ENCODE measurements around the gene CATSPERE. TPM values are rescaled to one million over a fixed set of nuclear protein-coding genes. Genes with fewer than 3 reads are reported as not detected.

The CATSPERE gene
- total and polyA plus RNA-seq, 8 donors = 0.31 to 4.6 (median 0.63) TPM; not detected in 4

- intact Hi-C loops (cut with DNase I; ENCODE audit: low total_unique reads) = no loop called here
- no peak for DNase-seq
- H3K27ac ChIP-seq = peak overlapping the region in 4 of 5 donors; percentile 34 to 66 (median 58)
- WGBS, 5 donors = 52 to 78% (median 71%) methylated on average over 2 of the region's 2 CpGs
- H3K36me3 ChIP-seq = no peaks in the 10 kb centered on the region
- H3K27me3 ChIP-seq = no peaks in the 10 kb centered on the region
- H3K4me3 ChIP-seq = no peak overlapping the region
- TF ChIP-seq POLR2AphosphoS5 (IDR thresholded peaks at IDR 0.05) (no peak), EP300 (IDR thresholded peaks at IDR 0.05) (no peak), CTCF (IDR thresholded peaks at IDR 0.05) (no peak), POLR2A (IDR thresholded peaks at IDR 0.05) (no peak)
- H3K4me1 ChIP-seq = peaks cover 21 to 78% (median 59%) of the 10 kb centered on the region in 4 donors
- no peaks in the 10 kb centered on the region for H3K9me3 ChIP-seq
Observed at GRCh38 chr1:244445320-244446181, 15.5 kb upstream of the CATSPERE start.

DNA sequence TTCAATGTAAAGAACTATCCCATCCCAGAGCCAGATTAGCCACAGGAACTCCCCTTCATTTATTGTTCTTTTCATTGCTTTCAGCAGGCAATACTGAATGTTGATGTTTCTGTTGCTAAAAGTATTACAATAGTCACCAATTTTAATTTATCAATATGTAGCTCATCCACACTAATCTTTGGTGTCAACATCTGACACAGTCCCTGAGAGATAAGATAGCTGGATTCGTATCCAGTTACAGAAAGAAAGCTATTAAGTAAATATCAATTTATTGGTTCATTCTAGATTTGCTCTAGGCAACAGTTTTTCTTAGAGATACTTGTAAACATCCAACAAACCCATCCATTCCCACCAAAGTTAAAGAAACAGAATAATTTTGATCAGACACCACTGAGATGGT, 14.0 kb upstream of the CATSPERE start:
- Histone ChIP-seq H3K9me3 (no peaks in the 10 kb centered on the region), H3K4me1 (peaks cover 21 to 82% (median 58%) of the 10 kb centered on the region in 4 donors)

GRCh38 chr1:244447552-244447951, 13.5 kb upstream of the CATSPERE start:
- intact Hi-C loops (cut with DNase I; ENCODE audit: low total_unique reads) = no loop called here
- no peak for TF ChIP-seq POLR2AphosphoS5 (IDR thresholded peaks at IDR 0.05)
- TF ChIP-seq EP300 (IDR thresholded peaks at IDR 0.05) = no peak
- no peak for TF ChIP-seq POLR2A (IDR thresholded peaks at IDR 0.05)
- TF ChIP-seq CTCF (IDR thresholded peaks at IDR 0.05) = no peak
- no peaks in the 10 kb centered on the region for H3K27me3 ChIP-seq
- peak overlapping the region in 2 of 5 donors; percentile 95 to 98 for H3K27ac ChIP-seq
- 83 to 88% (median 87%) methylated on average over 2 of the region's 2 CpGs for WGBS, 5 donors
- no peaks in the 10 kb centered on the region for H3K9me3 ChIP-seq
- DNase-seq = no peak
- H3K4me3 ChIP-seq = no peak overlapping the region
- no peaks in the 10 kb centered on the region for H3K36me3 ChIP-seq
- peaks cover 21 to 82% (median 57%) of the 10 kb centered on the region in 4 donors for H3K4me1 ChIP-seq

More for the DNA sequence above, 14.0 kb upstream of the CATSPERE start:
- no peaks in the 10 kb centered on the region for H3K36me3 ChIP-seq
- TF ChIP-seq EP300 (IDR thresholded peaks at IDR 0.05) = no peak
- no peak for TF ChIP-seq POLR2A (IDR thresholded peaks at IDR 0.05)
- no peak for TF ChIP-seq POLR2AphosphoS5 (IDR thresholded peaks at IDR 0.05)
- no peak for TF ChIP-seq CTCF (IDR thresholded peaks at IDR 0.05)
- no peaks in the 10 kb centered on the region for H3K27me3 ChIP-seq
- H3K27ac ChIP-seq = peak overlapping the region in 1 of 5 donors; percentile 10
- 19 to 59% (median 25%) methylated on average over 1 of the region's 1 CpG for WGBS, 5 donors
- DNase-seq = no peak
- intact Hi-C loops (cut with DNase I; ENCODE audit: low total_unique reads) = no loop called here
- H3K4me3 ChIP-seq = no peak overlapping the region

DNA sequence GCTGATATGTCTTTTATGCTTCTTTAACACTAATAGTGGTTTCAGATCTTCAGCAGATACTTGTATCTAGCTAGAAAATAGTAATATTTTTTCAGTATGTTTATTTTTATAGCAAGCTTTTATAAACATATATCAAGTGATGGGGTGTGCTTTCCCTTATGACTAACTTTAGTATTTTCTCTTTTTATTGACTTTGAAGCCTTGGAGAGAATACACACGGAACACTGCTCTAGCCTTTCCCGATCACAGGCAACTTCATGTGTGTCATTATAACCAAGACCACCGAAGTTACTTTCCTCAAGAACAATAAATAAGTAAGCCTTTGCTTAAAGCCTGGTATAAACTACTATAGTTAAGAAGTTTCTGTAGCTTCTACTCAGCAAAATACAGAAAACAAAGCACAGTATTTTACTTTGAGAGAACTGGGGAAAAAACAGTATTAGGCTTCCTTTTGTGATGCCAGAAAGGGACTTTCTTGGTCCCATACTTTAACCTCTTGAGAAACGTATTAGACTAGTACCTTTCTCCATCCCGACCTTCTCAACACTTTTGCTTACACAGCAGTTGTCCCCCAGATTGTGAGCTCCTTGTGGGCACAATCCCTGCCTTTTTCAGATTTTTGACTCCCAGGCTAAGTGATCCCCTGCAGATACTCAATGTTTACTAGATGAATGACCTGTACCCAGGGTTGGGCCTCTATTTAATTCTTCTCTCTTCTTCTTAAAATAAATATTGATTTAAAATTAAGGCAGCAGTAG, 12.6 kb upstream of the CATSPERE start:
- Histone ChIP-seq H3K27ac (peak overlapping the region in 3 of 5 donors; percentile 12 to 98 (median 95)), H3K9me3 (no peaks in the 10 kb centered on the region), H3K4me1 (peaks cover 21 to 81% (median 55%) of the 10 kb centered on the region in 4 donors), H3K27me3 (no peaks in the 10 kb centered on the region), H3K4me3 (peak overlapping the region in 1 of 4 donors; percentile 4), H3K36me3 (no peaks in the 10 kb centered on the region)
- TF ChIP-seq POLR2AphosphoS5 (IDR thresholded peaks at IDR 0.05) (no peak), EP300 (IDR thresholded peaks at IDR 0.05) (no peak), CTCF (IDR thresholded peaks at IDR 0.05) (no peak), POLR2A (IDR thresholded peaks at IDR 0.05) (no peak)
- 55 to 78% (median 73%) methylated on average over 5 of the region's 5 CpGs for WGBS, 5 donors
- no peak for DNase-seq
- intact Hi-C loops (cut with DNase I; ENCODE audit: low total_unique reads) = no loop called here
